Measurements from ENCODE around the gene LSM4. TPM values are rescaled to one million over a fixed set of nuclear protein-coding genes. Genes with fewer than 3 reads are reported as not detected.

LSM4 gene
- total RNA-seq, 1 donor from 2014 or later, result 80.3 TPM

DNA sequence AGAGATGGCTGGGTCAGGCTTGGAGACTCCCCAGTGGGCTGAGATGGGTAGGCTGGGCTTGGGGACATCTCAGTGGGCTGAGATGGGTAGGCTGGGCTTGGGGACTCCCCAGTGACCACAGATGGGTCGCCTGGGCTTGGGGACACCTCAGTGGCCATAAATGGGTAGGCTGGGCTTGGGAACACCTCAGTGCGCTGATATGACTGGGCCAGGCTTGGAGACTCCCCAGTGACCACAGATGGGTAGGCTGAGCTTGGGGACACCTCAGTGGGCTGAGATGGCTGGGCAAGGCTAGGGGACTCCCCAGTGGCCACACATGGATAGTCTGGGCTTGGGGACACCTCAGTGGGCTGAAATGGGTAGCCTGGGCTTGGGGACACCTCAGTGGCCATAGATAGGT lies 61.4 kb downstream of the LSM4 start:
- no peak for DNase-seq (ENCODE audit: low spot score in 2 of 2)
- no peak for FAIRE-seq

DNA sequence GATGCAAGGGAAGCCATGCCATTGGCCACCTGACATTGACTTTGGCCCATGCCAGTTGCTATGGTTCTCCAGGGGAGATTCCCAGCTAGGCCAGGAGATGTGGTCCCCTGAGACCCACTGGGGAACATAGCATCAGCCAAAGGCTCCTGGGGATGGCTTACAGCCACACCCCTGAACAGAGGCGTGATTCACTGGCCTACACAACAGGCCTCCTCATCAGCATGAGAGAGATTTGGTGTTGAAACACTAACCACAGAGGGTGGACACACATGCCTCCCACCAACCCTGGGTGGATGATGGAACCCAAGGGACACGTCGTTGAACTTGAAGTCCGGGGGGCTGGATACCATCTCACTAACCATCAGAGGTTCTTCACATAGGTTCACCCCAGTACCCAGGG lies 63.0 kb downstream of the LSM4 start:
- DNase-seq (ENCODE audit: low spot score in 2 of 2), result no peak

GRCh38 chr19:18257503-18258470 lies 65.1 kb downstream of the LSM4 start:
- DNase-seq (ENCODE audit: low spot score in 2 of 2) (no peak), FAIRE-seq (no peak)

More for the DNA sequence above, 63.0 kb downstream of the LSM4 start:
- FAIRE-seq, result no peak

Small RNA genes within 50 kb of the gene (small RNA-seq; reads per million reads assigned to genes)
- gene MIR3188, result 0.10 reads per million
- not detected for gene RN7SL513P
- not detected for gene RPL39P38

Other genes with a start within 250 kb of the LSM4 start
- 0.41 TPM for gene IL12RB1, start 236.1 kb downstream of the LSM4 start, total RNA-seq
- gene MAST3, start 225.3 kb downstream of the LSM4 start, total RNA-seq, result 4.5 TPM
- gene PIK3R2, start 169.9 kb downstream of the LSM4 start, total RNA-seq, result 24.9 TPM
- gene IFI30, start 149.3 kb downstream of the LSM4 start, total RNA-seq, result 0.41 TPM
- gene MPV17L2, start 129.9 kb downstream of the LSM4 start, total RNA-seq, result 4.5 TPM
- 42.0 TPM for gene RAB3A, start 119.0 kb downstream of the LSM4 start, total RNA-seq
- gene PDE4C, start 96.6 kb downstream of the LSM4 start, total RNA-seq, result 1.2 TPM
- 0.41 TPM for gene IQCN, start 48.6 kb downstream of the LSM4 start, total RNA-seq
- gene JUND, start 41.5 kb downstream of the LSM4 start, total RNA-seq, result 35.5 TPM
- gene PGPEP1, start 17.5 kb upstream of the LSM4 start, total RNA-seq, result 18.3 TPM
- not detected for gene GDF15, start 63.1 kb upstream of the LSM4 start, total RNA-seq
- gene LRRC25, start 74.5 kb upstream of the LSM4 start, total RNA-seq, result 0.41 TPM
- 69.3 TPM for gene SSBP4, start 96.3 kb upstream of the LSM4 start, total RNA-seq
- 62.8 TPM for gene ISYNA1, start 115.1 kb upstream of the LSM4 start, total RNA-seq
- gene ELL, start 199.0 kb upstream of the LSM4 start, total RNA-seq, result 7.7 TPM
- 178 TPM for gene FKBP8, start 220.5 kb upstream of the LSM4 start, total RNA-seq
- gene KXD1, start 234.8 kb upstream of the LSM4 start, total RNA-seq, result 14.7 TPM
- 742 TPM for gene UBA52, start 248.8 kb upstream of the LSM4 start, total RNA-seq

All from frontal cortex (tissue), 4 donors.